HCT116 (cell line): Measurements from ENCODE around the gene DBR1.

ENCODE experiments used
- CTCF ChIP-seq, 3 experiments: fragments of 200-600 bp in 1 of 3; sonication (generic) in 1 of 3; IDR thresholded peaks in 2 of 3; conservative IDR thresholded peaks in 1 of 3; 2 replicates each; pipeline ENCODE4 v1.5.1; 2012 to 2017; ENCODE audit warnings: low read depth in 2 of 3, low read length in 2 of 3, antibody characterized with exemption in 1 of 3, borderline replicate concordance in 1 of 3, control low read depth in 1 of 3, mild to moderate bottlenecking in 1 of 3, mixed read lengths in 1 of 3, mixed run types in 1 of 3, moderate library complexity in 1 of 3; ENCODE audit not compliant: insufficient read depth in 1 of 3
- ELF1 ChIP-seq: IDR thresholded peaks from 2 replicates; pipeline ENCODE4 v1.6.1; 2012; ENCODE audit warnings: low read depth, borderline replicate concordance
- EZH2phosphoT487 ChIP-seq: fragments of 200-600 bp; IDR thresholded peaks from 2 replicates; pipeline ENCODE4 v1.6.1; 2018; ENCODE audit warnings: antibody characterized with exemption, borderline replicate concordance
- MAX ChIP-seq: IDR thresholded peaks from 2 replicates; pipeline ENCODE4 v1.6.1; 2012
- POLR2A ChIP-seq: IDR thresholded peaks from 2 replicates; pipeline ENCODE4 v1.7.0; 2011; ENCODE audit warnings: borderline replicate concordance; ENCODE audit not compliant: insufficient read depth, insufficient read length; ENCODE audit errors: extremely low read depth
- POLR2AphosphoS5 ChIP-seq: IDR thresholded peaks from 2 replicates; pipeline ENCODE4 v1.6.1; 2011; ENCODE audit warnings: mild to moderate bottlenecking, low read depth, low read length, moderate library complexity
- REST ChIP-seq: IDR thresholded peaks from 2 replicates; pipeline ENCODE4 v1.6.1; 2012; ENCODE audit warnings: low read depth
- SP1 ChIP-seq: IDR thresholded peaks from 2 replicates; pipeline ENCODE4 v1.6.1; 2012; ENCODE audit warnings: low read depth
- YY1 ChIP-seq: IDR thresholded peaks from 2 replicates; pipeline ENCODE4 v1.6.1; 2011; ENCODE audit warnings: low read length, low read depth, moderate library complexity, mild to moderate bottlenecking; ENCODE audit not compliant: insufficient replicate concordance; ENCODE audit errors: extremely low read depth

GRCh38 chr3:138132239-138132638 is 42.5 kb downstream of the DBR1 start, which contains the start of gene A4GNT:
- TF ChIP-seq CTCF (IDR thresholded peaks at IDR 0.05 in 2 of 3, conservative IDR thresholded peaks at IDR 0.05 in 1 of 3; ENCODE audit: borderline replicate concordance in 1 of 3, insufficient read depth in 1 of 3, low read depth in 2 of 3, low read length in 2 of 3): no peak
- TF ChIP-seq YY1: no peak
- TF ChIP-seq POLR2AphosphoS5: no peak
- no peak for TF ChIP-seq EZH2phosphoT487
- no peak for TF ChIP-seq REST
- no peak for TF ChIP-seq ELF1
- TF ChIP-seq SP1: no peak
- TF ChIP-seq MAX: no peak
- TF ChIP-seq POLR2A: no peak
